Chondrocyte (in vitro differentiated cells): ENCODE data around the gene DTNBP1. TPM values are rescaled to one million over a fixed set of nuclear protein-coding genes. Genes with fewer than 3 reads are reported as not detected.

ENCODE experiments used
- DNase-seq: peaks from one replicate; pipeline ENCODE4 v3.0.0; 2021; ENCODE audit warnings: mixed read lengths, low spot score
- H3K27ac Mint-ChIP-seq: one replicate; pipeline ENCODE4 v1.8.0; 2021; ENCODE audit warnings: mild to moderate bottlenecking, moderate library complexity, mixed read lengths; ENCODE audit not compliant: unreplicated experiment
- H3K27me3 Mint-ChIP-seq: 2 replicates; pipeline ENCODE4 v1.8.0; 2021; ENCODE audit warnings: low read depth, mixed read lengths
- H3K36me3 Mint-ChIP-seq: 2 replicates; pipeline ENCODE4 v1.8.0; 2021; ENCODE audit warnings: low read depth, mixed read lengths
- H3K4me1 Mint-ChIP-seq: 2 replicates; pipeline ENCODE4 v1.8.0; 2021; ENCODE audit warnings: low read depth, mild to moderate bottlenecking, mixed read lengths
- H3K4me3 Mint-ChIP-seq: one replicate; pipeline ENCODE4 v1.8.0; 2021; ENCODE audit warnings: mild to moderate bottlenecking, moderate library complexity, mixed read lengths; ENCODE audit not compliant: unreplicated experiment
- H3K9me3 Mint-ChIP-seq: 2 replicates; pipeline ENCODE4 v1.8.0; 2021; ENCODE audit warnings: low read depth, mixed read lengths
- total RNA-seq: library from RNA; stranded (reverse); gene quantifications from 3 replicates; pipeline ENCODE4 v1.2.1, GENCODE V29; 2021
- TF ChIP-seq, protein P1 (sequence below): fragments of 200-600 bp; sonication (generic); IDR thresholded peaks from 2 replicates; pipeline ENCODE4 v1.5.0; 2021; ENCODE audit warnings: antibody characterized with exemption, mild to moderate bottlenecking, moderate library complexity

The DTNBP1 gene
- total RNA-seq, 1 donor from 2014 or later, result 18.0 TPM

DNA sequence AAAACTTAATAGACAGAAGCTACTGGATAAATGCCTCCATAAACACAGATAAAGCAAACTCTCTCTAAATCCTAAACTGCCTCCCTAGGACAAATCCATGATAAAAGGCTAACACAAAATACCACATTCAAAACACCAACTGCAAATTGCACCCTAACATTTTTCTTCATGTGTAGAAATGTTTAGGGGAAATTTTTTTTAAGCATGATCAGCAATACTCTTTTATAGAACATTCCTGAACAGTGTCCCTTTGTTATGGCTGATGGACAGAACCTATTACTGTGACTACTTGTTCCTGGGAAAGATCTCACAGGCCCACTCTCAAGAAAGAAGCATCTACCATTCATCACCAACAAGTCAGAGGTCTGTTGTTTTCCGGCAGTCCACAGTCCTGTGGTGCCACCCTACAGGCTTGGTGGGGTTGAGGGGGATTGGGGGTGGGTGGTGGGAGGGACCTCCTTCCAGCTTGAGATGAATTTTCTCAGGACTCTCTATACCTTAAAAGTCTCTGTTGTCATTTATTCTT is 64.5 kb downstream of the DTNBP1 start:
- H3K36me3 Mint-ChIP-seq, result peaks cover 6% of the 10 kb centered on the region

DNA sequence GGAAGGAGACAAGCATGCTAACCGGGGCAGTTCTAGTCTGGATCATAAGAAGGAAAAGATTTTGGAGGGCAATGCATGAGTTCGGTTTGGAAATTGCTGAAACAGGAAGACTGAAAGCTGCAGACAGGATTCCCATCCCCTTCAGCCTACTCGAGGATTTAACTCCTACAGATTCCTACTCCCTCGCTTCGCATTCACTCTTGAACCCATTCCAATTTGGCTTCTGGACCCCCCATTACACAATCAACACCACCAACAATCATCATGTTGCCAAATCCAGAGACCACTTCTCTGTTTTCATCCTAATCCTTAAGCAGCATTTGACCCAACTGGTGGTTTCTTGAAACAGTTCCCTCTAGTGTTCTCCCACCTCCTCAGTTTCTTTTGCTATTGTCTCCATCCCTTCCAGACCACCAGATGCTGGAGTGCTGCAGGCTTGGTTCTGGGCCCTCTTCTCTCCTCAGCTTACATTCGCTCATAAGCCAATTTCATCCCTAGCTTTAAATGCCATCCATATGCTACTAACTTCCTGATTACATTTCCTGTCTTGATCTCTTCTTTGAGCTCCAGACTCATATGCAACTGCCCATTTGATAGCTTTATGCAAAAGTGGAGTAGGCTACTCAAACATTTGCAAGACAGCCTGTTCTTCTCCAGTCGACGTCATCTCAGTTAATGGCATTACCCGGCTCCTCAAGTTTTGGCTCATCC is 66.5 kb downstream of the DTNBP1 start:
- H3K4me1 Mint-ChIP-seq, result peaks cover 8% of the 10 kb centered on the region
- H3K4me3 Mint-ChIP-seq, result no peak overlapping the region
- H3K36me3 Mint-ChIP-seq, result peaks cover 6% of the 10 kb centered on the region
- no peaks in the 10 kb centered on the region for H3K9me3 Mint-ChIP-seq
- DNase-seq, result no peak
- TF ChIP-seq, protein P1, sequence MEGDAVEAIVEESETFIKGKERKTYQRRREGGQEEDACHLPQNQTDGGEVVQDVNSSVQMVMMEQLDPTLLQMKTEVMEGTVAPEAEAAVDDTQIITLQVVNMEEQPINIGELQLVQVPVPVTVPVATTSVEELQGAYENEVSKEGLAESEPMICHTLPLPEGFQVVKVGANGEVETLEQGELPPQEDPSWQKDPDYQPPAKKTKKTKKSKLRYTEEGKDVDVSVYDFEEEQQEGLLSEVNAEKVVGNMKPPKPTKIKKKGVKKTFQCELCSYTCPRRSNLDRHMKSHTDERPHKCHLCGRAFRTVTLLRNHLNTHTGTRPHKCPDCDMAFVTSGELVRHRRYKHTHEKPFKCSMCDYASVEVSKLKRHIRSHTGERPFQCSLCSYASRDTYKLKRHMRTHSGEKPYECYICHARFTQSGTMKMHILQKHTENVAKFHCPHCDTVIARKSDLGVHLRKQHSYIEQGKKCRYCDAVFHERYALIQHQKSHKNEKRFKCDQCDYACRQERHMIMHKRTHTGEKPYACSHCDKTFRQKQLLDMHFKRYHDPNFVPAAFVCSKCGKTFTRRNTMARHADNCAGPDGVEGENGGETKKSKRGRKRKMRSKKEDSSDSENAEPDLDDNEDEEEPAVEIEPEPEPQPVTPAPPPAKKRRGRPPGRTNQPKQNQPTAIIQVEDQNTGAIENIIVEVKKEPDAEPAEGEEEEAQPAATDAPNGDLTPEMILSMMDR, result no peak
- no peak overlapping the region for H3K27ac Mint-ChIP-seq
- H3K27me3 Mint-ChIP-seq, result no peaks in the 10 kb centered on the region

More for the DNA sequence above, 64.5 kb downstream of the DTNBP1 start:
- no peak overlapping the region for H3K27ac Mint-ChIP-seq
- peaks cover 8% of the 10 kb centered on the region for H3K4me1 Mint-ChIP-seq
- no peak overlapping the region for H3K4me3 Mint-ChIP-seq
- DNase-seq, result no peak
- TF ChIP-seq, protein P1, result no peak
- no peaks in the 10 kb centered on the region for H3K9me3 Mint-ChIP-seq
- no peaks in the 10 kb centered on the region for H3K27me3 Mint-ChIP-seq

DNA sequence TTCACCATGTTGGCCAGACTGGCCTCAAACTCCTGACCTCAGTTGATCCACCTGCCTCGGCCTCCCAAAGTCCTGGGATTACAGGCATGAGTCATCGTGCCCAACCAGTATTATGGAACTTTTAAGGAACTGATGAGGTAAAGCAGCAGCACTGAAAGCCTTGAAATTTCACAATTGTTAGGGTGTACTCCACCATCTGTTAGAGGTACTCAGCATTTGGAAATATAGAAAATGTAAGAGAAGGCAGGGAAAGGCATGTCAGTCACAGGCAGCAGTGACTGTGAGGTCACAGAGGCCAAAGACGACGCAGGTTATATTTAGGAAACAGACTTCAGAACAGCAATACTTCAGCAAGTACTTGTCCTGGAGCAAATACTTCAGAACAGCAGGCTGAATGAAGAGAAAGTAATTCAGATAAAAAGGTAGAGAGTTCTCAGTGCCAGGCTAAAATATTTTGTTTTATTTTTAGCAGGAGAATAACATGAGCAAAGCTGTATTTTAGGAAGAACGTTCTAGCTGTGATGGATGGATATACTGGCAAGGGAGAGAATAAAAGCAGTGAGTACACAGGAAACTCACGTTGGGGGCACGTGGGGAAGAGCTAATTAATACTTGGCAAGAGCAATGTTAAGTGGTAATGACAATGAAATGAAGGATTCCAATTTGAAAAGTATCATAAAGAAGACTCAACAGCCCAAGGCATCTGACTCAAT is 67.2 kb downstream of the DTNBP1 start:
- Mint-ChIP-seq H3K9me3 (no peaks in the 10 kb centered on the region), H3K27me3 (no peaks in the 10 kb centered on the region), H3K27ac (peak overlapping the region; percentile 20), H3K4me3 (no peak overlapping the region), H3K36me3 (peaks cover 3% of the 10 kb centered on the region), H3K4me1 (peaks cover 8% of the 10 kb centered on the region)
- TF ChIP-seq, protein P1, result no peak
- no peak for DNase-seq

DNA sequence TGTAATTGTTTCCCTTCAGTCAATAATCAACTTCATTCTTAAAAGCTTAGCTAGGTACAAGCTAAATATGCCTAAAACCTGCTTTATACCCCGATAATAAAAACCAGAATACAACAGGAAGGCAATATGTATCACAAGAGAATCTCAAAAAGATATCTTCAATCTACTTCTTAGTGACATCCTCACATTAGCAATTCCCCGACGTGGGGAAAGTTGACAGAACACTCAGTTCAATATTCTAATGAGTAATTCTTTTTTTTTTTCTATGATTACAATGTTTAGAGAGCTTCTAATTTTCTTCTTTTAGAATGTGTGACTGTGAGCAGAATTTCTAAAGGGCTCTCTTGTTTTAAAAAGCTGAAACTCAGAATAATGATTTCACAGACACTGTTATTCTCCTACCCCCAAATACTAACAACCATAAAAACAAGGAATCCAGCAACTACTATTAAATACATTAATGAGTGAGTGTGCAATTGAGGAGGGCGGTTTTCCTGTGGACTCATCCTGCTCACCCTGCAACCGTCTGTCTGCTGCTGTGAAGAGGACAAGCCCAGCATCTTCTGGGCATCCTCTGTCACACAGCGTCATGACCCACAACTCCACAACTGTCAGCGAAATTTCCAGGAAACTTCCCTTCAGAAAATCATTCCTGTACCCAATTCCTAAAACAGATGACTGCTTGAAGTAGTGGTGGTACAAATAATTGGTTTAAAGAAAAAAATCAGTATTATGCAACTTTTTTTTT is 68.1 kb downstream of the DTNBP1 start:
- no peak overlapping the region for H3K4me3 Mint-ChIP-seq
- no peak overlapping the region for H3K27ac Mint-ChIP-seq
- no peaks in the 10 kb centered on the region for H3K36me3 Mint-ChIP-seq
- no peaks in the 10 kb centered on the region for H3K9me3 Mint-ChIP-seq
- TF ChIP-seq, protein P1, result no peak
- H3K27me3 Mint-ChIP-seq, result no peaks in the 10 kb centered on the region
- no peak for DNase-seq
- peaks cover 8% of the 10 kb centered on the region for H3K4me1 Mint-ChIP-seq

DNA sequence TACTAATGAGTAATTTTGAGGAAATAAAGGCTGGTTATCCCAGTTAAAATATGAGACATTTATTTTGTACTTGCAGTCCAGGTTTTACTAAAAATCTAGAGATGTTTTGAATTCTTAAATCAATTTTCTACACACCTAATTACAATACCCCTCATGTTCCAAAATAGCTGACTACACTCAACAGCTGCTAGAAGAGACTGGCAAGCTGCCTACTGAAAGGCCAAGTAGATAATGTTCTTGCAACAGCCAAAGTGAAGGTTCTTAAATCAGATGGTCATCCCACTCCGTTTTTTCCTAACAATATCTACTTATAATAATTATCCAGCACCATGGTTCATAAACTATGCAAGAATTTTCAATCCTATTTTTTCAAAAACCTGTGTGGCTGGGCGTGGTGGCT is 69.0 kb downstream of the DTNBP1 start:
- no peak overlapping the region for H3K27ac Mint-ChIP-seq
- H3K4me1 Mint-ChIP-seq, result peaks cover 13% of the 10 kb centered on the region
- no peak overlapping the region for H3K4me3 Mint-ChIP-seq
- TF ChIP-seq, protein P1, result no peak
- no peaks in the 10 kb centered on the region for H3K27me3 Mint-ChIP-seq
- H3K9me3 Mint-ChIP-seq, result no peaks in the 10 kb centered on the region
- H3K36me3 Mint-ChIP-seq, result no peaks in the 10 kb centered on the region
- DNase-seq, result no peak
